Muscle of leg (tissue), 11 donors: ENCODE data around the gene MTFP1. TPM values are rescaled to one million over a fixed set of nuclear protein-coding genes. Genes with fewer than 3 reads are reported as not detected.
A peak's percentile ranks its signal among the peaks of the same experiment; 100 is the strongest.

Source experiments
- DNase-seq: peaks from one replicate; pipeline ENCODE4 v3.0.0; 2013
- H3K27ac ChIP-seq: one replicate; pipeline ENCODE4 v1.5.1; 2013; ENCODE audit warnings: mild to moderate bottlenecking, low read length, control low read depth
- H3K27me3 ChIP-seq: one replicate; pipeline ENCODE4 v1.6.1; 2013; ENCODE audit warnings: low read length; ENCODE audit not compliant: control insufficient read depth, insufficient read depth
- H3K36me3 ChIP-seq: one replicate; pipeline ENCODE4 v1.6.1; 2013; ENCODE audit warnings: low read length; ENCODE audit not compliant: control insufficient read depth, insufficient read depth
- H3K4me1 ChIP-seq: one replicate; pipeline ENCODE4 v1.6.1; 2013; ENCODE audit warnings: low read length; ENCODE audit not compliant: control insufficient read depth, insufficient read depth
- H3K4me3 ChIP-seq: one replicate; pipeline ENCODE4 v1.5.1; 2013; ENCODE audit warnings: low read length, control low read depth
- H3K9me3 ChIP-seq: replicated peaks from 2 replicates; pipeline ENCODE4 v1.6.1; 2013; ENCODE audit warnings: low read depth, low read length; ENCODE audit not compliant: control insufficient read depth
- WGBS: methylation state at CpG from one replicate; pipeline ENCODE4 v1.1.5; 2013; ENCODE audit warnings: missing lambda C conversion rate; ENCODE audit not compliant: insufficient coverage; 5-methylcytosine and 5-hydroxymethylcytosine counted together
- polyA plus RNA-seq, 8 donors: library from polyadenylated mRNA; unstranded; fragments of 120-200 nt; gene quantifications; one replicate each; pipeline versions ENCODE4 v1.2.1 to v1.2.3, GENCODE V29; 2013; ENCODE audit warnings: inconsistent platforms in 1 of 8, low replicate concordance in 1 of 8; ENCODE audit not compliant: insufficient read length in 8 of 8, insufficient read depth in 1 of 8
- total RNA-seq: library from RNA; stranded (reverse); fragments of 120-200 nt; gene quantifications from one replicate; pipeline ENCODE4 v1.2.4, GENCODE V29; 2013

The MTFP1 gene
- total and polyA plus RNA-seq, 9 donors, result 7.1 to 10.4 (median 8.2) TPM

GRCh38 chr22:30414525-30415047, 11.0 kb upstream of the MTFP1 start:
- H3K4me3 ChIP-seq, result no peak overlapping the region
- no peak for DNase-seq
- H3K36me3 ChIP-seq, result peaks cover 46% of the 10 kb centered on the region
- H3K4me1 ChIP-seq, result peaks cover 2% of the 10 kb centered on the region
- H3K27me3 ChIP-seq, result no peaks in the 10 kb centered on the region
- H3K9me3 ChIP-seq, result no peaks in the 10 kb centered on the region
- H3K27ac ChIP-seq, result no peak overlapping the region
- WGBS, result 80% methylated on average over 1 of the region's 4 CpGs

GRCh38 chr22:30416403-30416802, 9.2 kb upstream of the MTFP1 start:
- Histone ChIP-seq H3K36me3 (peaks cover 48% of the 10 kb centered on the region), H3K27ac (no peak overlapping the region), H3K9me3 (no peaks in the 10 kb centered on the region), H3K4me1 (peaks cover 2% of the 10 kb centered on the region), H3K4me3 (no peak overlapping the region), H3K27me3 (no peaks in the 10 kb centered on the region)
- 79% methylated on average over 2 of the region's 2 CpGs for WGBS
- no peak for DNase-seq

- Histone ChIP-seq H3K27ac (no peak overlapping the region), H3K4me3 (no peak overlapping the region), H3K4me1 (peaks cover 2% of the 10 kb centered on the region), H3K9me3 (no peaks in the 10 kb centered on the region), H3K27me3 (no peaks in the 10 kb centered on the region), H3K36me3 (peaks cover 46% of the 10 kb centered on the region)
- DNase-seq, result no peak
- no CpG with 5 or more reads among the region's 1 CpG for WGBS
These were observed 8.7 kb upstream of the MTFP1 start for GRCh38 chr22:30416837-30417236.

GRCh38 chr22:30420347-30421125, 5.0 kb upstream of the MTFP1 start:
- DNase-seq, result no peak
- Histone ChIP-seq H3K36me3 (peaks cover 30% of the 10 kb centered on the region), H3K27ac (no peak overlapping the region)

GRCh38 chr22:30421695-30422480, 3.7 kb upstream of the MTFP1 start:
- no peaks in the 10 kb centered on the region for H3K27me3 ChIP-seq
- peaks cover 19% of the 10 kb centered on the region for H3K36me3 ChIP-seq
- H3K27ac ChIP-seq, result no peak overlapping the region
- 64% methylated on average over 4 of the region's 8 CpGs for WGBS
- no peak for DNase-seq
- no peak overlapping the region for H3K4me3 ChIP-seq
- no peaks in the 10 kb centered on the region for H3K9me3 ChIP-seq
- peaks cover 42% of the 10 kb centered on the region for H3K4me1 ChIP-seq

More at GRCh38 chr22:30420347-30421125, 5.0 kb upstream of the MTFP1 start:
- Histone ChIP-seq H3K9me3 (no peaks in the 10 kb centered on the region), H3K27me3 (no peaks in the 10 kb centered on the region), H3K4me1 (peaks cover 30% of the 10 kb centered on the region), H3K4me3 (no peak overlapping the region)
- 63% methylated on average over 3 of the region's 6 CpGs for WGBS

GRCh38 chr22:30422481-30423300, 2.9 kb upstream of the MTFP1 start:
- Histone ChIP-seq H3K27ac (peak overlapping the region; percentile 98), H3K4me1 (peaks cover 42% of the 10 kb centered on the region), H3K9me3 (no peaks in the 10 kb centered on the region), H3K4me3 (peak overlapping the region; percentile 60), H3K36me3 (peaks cover 14% of the 10 kb centered on the region), H3K27me3 (no peaks in the 10 kb centered on the region)
- DNase-seq, result peak; percentile 77
- WGBS, result 25% methylated on average over 12 of the region's 18 CpGs

GRCh38 chr22:30423301-30423958, 2.1 kb upstream of the MTFP1 start:
- Histone ChIP-seq H3K27ac (peak overlapping the region; percentile 98), H3K36me3 (peaks cover 10% of the 10 kb centered on the region), H3K4me1 (peaks cover 42% of the 10 kb centered on the region), H3K9me3 (no peaks in the 10 kb centered on the region), H3K4me3 (peak overlapping the region; percentile 60), H3K27me3 (no peaks in the 10 kb centered on the region)
- DNase-seq, result no peak
- 0% methylated on average over 45 of the region's 45 CpGs for WGBS

- Histone ChIP-seq H3K27me3 (no peaks in the 10 kb centered on the region), H3K4me3 (peak overlapping the region; percentile 60), H3K36me3 (peaks cover 5% of the 10 kb centered on the region), H3K27ac (peak overlapping the region; percentile 98), H3K9me3 (no peaks in the 10 kb centered on the region), H3K4me1 (peaks cover 42% of the 10 kb centered on the region)
- 0% methylated on average over 19 of the region's 31 CpGs for WGBS
- DNase-seq, result peak; percentile 100
These were observed 1.5 kb upstream of the MTFP1 start for GRCh38 chr22:30423959-30424533.
